ENCODE data around the gene TTPAL. TPM values are rescaled to one million over a fixed set of nuclear protein-coding genes. Genes with fewer than 3 reads are reported as not detected.

The TTPAL gene
- total and polyA plus RNA-seq, 2 of the 4 experiments (the other 2 are of a cell fraction), result 8.2 to 18.1 TPM

DNA sequence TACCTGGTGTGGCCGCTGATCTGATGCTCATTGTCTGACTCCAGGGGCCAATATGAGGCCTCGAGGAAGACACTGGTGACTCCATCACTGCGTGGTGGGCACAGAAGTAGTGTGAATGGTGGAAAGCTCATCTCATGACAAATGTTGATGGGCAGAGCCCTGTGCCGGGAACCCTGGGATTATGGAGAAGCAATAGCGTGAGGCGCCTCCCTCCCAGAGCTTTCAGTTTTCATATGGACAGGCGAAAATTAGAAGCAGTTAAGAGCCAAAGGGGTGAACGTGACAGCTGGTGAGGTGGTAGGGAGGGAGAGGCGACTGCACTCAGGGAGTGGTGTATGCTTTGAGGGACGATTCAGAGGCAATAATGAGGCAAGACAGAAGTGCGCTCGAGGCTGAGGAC lies 39.3 kb upstream of the TTPAL start:
- Histone ChIP-seq H3K18ac (ENCODE audit: low read depth, low read length) (no peak overlapping the region), H3K4me2 (ENCODE audit: low read depth, low read length) (no peak overlapping the region), H3K27me3 (ENCODE audit: control insufficient read depth, insufficient read depth, low read length) (peaks cover 29% of the 10 kb centered on the region), H4K8ac (ENCODE audit: low read depth in 2 of 2, low read length in 2 of 2) (no peak overlapping the region), H2BK120ac (ENCODE audit: low read depth, low read length) (no peak overlapping the region), H3K9ac (ENCODE audit: low read depth, low read length) (no peak overlapping the region), H3K4me1 (ENCODE audit: control insufficient read depth, insufficient read depth, low read length) (no peaks in the 10 kb centered on the region), H3K56ac (ENCODE audit: extremely low read depth, insufficient read depth, low read length) (no peak overlapping the region), H3K27ac (ENCODE audit: insufficient read depth, low read length) (no peak overlapping the region), H2BK20ac (ENCODE audit: low read depth, low read length) (no peak overlapping the region), H3K23ac (ENCODE audit: low read depth, low read length) (no peak overlapping the region), H2BK5ac (ENCODE audit: low read depth, low read length, poor library complexity, severe bottlenecking) (no peak overlapping the region), H2BK15ac (ENCODE audit: low read depth, low read length) (no peak overlapping the region), H3K79me1 (ENCODE audit: low read depth in 1 of 2, low read length in 2 of 2) (no peaks in the 10 kb centered on the region), H2AK9ac (replicated peaks; ENCODE audit: low read depth, low read length, poor library complexity) (no peak overlapping the region), H4K91ac (ENCODE audit: insufficient read depth, low read depth, low read length) (no peak overlapping the region), H3K9me1 (ENCODE audit: insufficient read depth, low read length) (no peaks in the 10 kb centered on the region), H3K36me3 (ENCODE audit: control insufficient read depth, insufficient read depth, low read length) (no peaks in the 10 kb centered on the region), H4K5ac (ENCODE audit: low read depth, low read length) (no peak overlapping the region), H3K9me3 (ENCODE audit: control insufficient read depth, insufficient read depth, low read length) (no peaks in the 10 kb centered on the region), H4K20me1 (ENCODE audit: insufficient read depth, low read length) (no peaks in the 10 kb centered on the region), H3K14ac (replicated peaks; ENCODE audit: low read depth, low read length) (no peak overlapping the region), H3K4me3 (ENCODE audit: insufficient read depth, low read depth, low read length) (no peak overlapping the region), H3K4ac (ENCODE audit: low read depth, low read length) (no peak overlapping the region), H2AK5ac (ENCODE audit: low read depth, low read length) (no peak overlapping the region), H2AFZ (replicated peaks; ENCODE audit: low read length, poor library complexity) (no peak overlapping the region)
- TF ChIP-seq CEBPB (IDR thresholded peaks at IDR 0.05; ENCODE audit: low read depth, low read length) (no peak), RAD21 (IDR thresholded peaks at IDR 0.05; ENCODE audit: low read length) (no peak), NFE2L2 (IDR thresholded peaks at IDR 0.05; ENCODE audit: low read depth, low read length) (no peak), RCOR1 (IDR thresholded peaks at IDR 0.05; ENCODE audit: insufficient replicate concordance, low read length) (no peak), CHD1 (IDR thresholded peaks at IDR 0.05; ENCODE audit: low read depth, low read length) (no peak), MXI1 (IDR thresholded peaks at IDR 0.05; ENCODE audit: borderline replicate concordance, low read depth, low read length) (no peak), FOS (IDR thresholded peaks at IDR 0.05; ENCODE audit: low read depth, low read length) (no peak)
- no peak for DNase-seq
- in situ Hi-C loops (cut with MboI; ENCODE audit: low sequenced_read_pairs), result no loop called here
- dilution Hi-C loops (cut with HindIII; ENCODE audit: low sequenced_read_pairs, unreplicated experiment), result no loop called here
- ChIA-PET POLR2A (ENCODE audit: unreplicated experiment) (no interaction called here), CTCF (no interaction called here)
- no TSS peak for BruUV-seq (replicated peaks)
- 31% methylated on average over 2 of the region's 12 CpGs; no CpG with 5 or more reads in 1 of the 2 experiments for whole genome bisulfite sequencing, 2 experiments (ENCODE audit: extremely low coverage in 2 of 2, insufficient read length in 1 of 2)
- intact Hi-C loops (cut with micrococcal nuclease), result no loop called here
- ATAC-seq (ENCODE audit: low read depth), result no peak

Data from IMR-90 (cell line).